CD4-positive, alpha-beta T cell (primary cell): ENCODE results near the gene RIPOR2. TPM values are rescaled to one million over a fixed set of nuclear protein-coding genes. Genes with fewer than 3 reads are reported as not detected.
"Not testable (repeated sequence)": the region's sequence is repeated elsewhere in the genome, so short reads cannot be mapped to it uniquely, and the experiment has no call there.

Experiments
- ATAC-seq: fragments of 200-7000 bp; cut with Tn5 transposase; one replicate; pipeline ENCODE4 v1.10.0; 2022; ENCODE audit warnings: mild to moderate bottlenecking; ENCODE audit not compliant: poor library complexity
- CTCF ChIA-PET: fragments of 350-600 bp; sonication (Branson Sonifier 250); formaldehyde crosslinking; loops from one replicate; lab custom pipeline; 2021; ENCODE audit warnings: antibody characterized with exemption, inconsistent platforms; lab: Charles Lee
- POLR2A ChIA-PET: fragments of 350-600 bp; sonication (Branson Sonifier 250); formaldehyde crosslinking; loops from one replicate; lab custom pipeline; 2021; ENCODE audit warnings: antibody characterized with exemption, inconsistent platforms; lab: Charles Lee
- DNase-seq, 14 experiments: peaks; one replicate each; pipeline ENCODE4 v3.0.0-alpha.2; 2013 to 2020; ENCODE audit warnings: mixed read lengths in 2 of 14
- H3K27ac ChIP-seq, 2 donors: one replicate each; pipeline versions ENCODE4 v1.5.1 to v1.7.0; 2013; ENCODE audit warnings: low read length in 2 of 2, low read depth in 1 of 2, mild to moderate bottlenecking in 1 of 2
- H3K27me3 ChIP-seq, 2 experiments: 1 replicate in 1 of 2; 2 replicates in 1 of 2; pipeline versions ENCODE4 v1.6.1 to v1.7.0; 2013; ENCODE audit warnings: low read length in 2 of 2, control low read depth in 1 of 2, mild to moderate bottlenecking in 1 of 2, moderate library complexity in 1 of 2; ENCODE audit not compliant: insufficient read depth in 2 of 2, control insufficient read depth in 1 of 2
- H3K36me3 ChIP-seq: one replicate; pipeline ENCODE4 v1.6.1; 2013; ENCODE audit warnings: low read length, control low read depth; ENCODE audit not compliant: insufficient read depth
- H3K4me1 ChIP-seq: one replicate; pipeline ENCODE4 v1.6.1; 2013; ENCODE audit warnings: low read length, control low read depth; ENCODE audit not compliant: insufficient read depth
- H3K4me3 ChIP-seq: one replicate; pipeline ENCODE4 v1.5.1; 2013; ENCODE audit warnings: mild to moderate bottlenecking, low read length, moderate library complexity
- H3K9me3 ChIP-seq, 2 experiments: 1 replicate in 1 of 2; 2 replicates in 1 of 2; pipeline versions ENCODE4 v1.6.1 to v1.7.0; 2013; ENCODE audit warnings: low read length in 2 of 2, mild to moderate bottlenecking in 2 of 2, control low read depth in 1 of 2, moderate library complexity in 1 of 2; ENCODE audit not compliant: control insufficient read depth in 1 of 2, insufficient read depth in 1 of 2
- H3K27ac Mint-ChIP-seq: one replicate; pipeline ENCODE4 v1.8.0; 2020; ENCODE audit warnings: mixed read lengths
- H3K27me3 Mint-ChIP-seq: one replicate; pipeline ENCODE4 v1.8.0; 2021; ENCODE audit warnings: mixed read lengths
- H3K36me3 Mint-ChIP-seq: one replicate; pipeline ENCODE4 v1.8.0; 2021; ENCODE audit warnings: low read depth, mixed read lengths
- H3K4me1 Mint-ChIP-seq: one replicate; pipeline ENCODE4 v1.8.0; 2021; ENCODE audit warnings: low read depth, mixed read lengths
- H3K4me3 Mint-ChIP-seq: one replicate; pipeline ENCODE4 v1.8.0; 2020; ENCODE audit warnings: mild to moderate bottlenecking, mixed read lengths
- H3K9me3 Mint-ChIP-seq: one replicate; pipeline ENCODE4 v1.8.0; 2020; ENCODE audit warnings: mixed read lengths
- intact Hi-C, 2 experiments: fragments of 100-400 bp; cut with DNase I in 1 of 2; cut with micrococcal nuclease in 1 of 2; formaldehyde crosslinking; loops; one replicate each; pipeline versions ENCODE4 v1.15.1 to v1.9.0; 2023 to 2025; cut with DNase I, micrococcal nuclease
- total RNA-seq, 174 experiments: library from RNA in 2 of 174; stranded (reverse) in 2 of 174; gene quantifications; one replicate each; pipeline ENCODE4 v1.2.3 and lab custom pipeline; 2021 to 2026
- TF ChIP-seq, protein P1 (sequence below): fragments of 200-600 bp; IDR thresholded peaks from one replicate; pipeline ENCODE4 v1.8.0; 2022; ENCODE audit warnings: antibody characterized with exemption, mild to moderate bottlenecking

Gene RIPOR2
- total RNA-seq, 2 experiments from 2014 or later, result 123 to 129 TPM

DNA sequence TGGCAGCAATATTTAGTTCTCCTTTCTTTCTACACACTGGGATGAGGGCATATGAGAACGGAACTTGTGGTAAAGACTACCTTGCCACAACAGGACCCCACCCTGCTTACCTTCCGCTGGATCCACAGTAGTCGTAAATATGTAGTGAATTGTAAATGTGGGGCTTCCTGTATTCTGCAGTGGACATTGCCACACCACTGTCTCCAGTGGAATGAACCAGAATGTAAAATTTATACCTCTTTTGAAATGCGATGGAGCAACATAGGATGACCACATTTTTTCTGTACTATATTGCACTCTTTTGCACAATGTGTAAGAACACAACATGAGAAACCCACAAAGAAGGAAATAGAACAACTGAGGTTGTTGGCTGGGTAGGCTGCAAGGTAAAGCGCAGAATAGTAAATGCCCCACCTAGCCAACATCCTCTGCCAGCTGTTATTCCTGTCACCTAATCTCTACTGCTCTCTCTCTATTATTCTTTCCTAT, 16.1 kb upstream of the RIPOR2 start:
- peaks cover 96% of the 10 kb centered on the region for H3K4me1 Mint-ChIP-seq
- POLR2A ChIA-PET, result interaction anchor here (0.5 to 20.8 kb wide), 27 partner anchors 10 to 1092 kb away, joined by 3 to 1043 read pairs (median 8); partner anchors contain the start of gene RIPOR2
- intact Hi-C loops, result loop anchor here (1.0 to 5.0 kb wide), 7 partner anchors 9 to 55 kb away; no protein-coding TSS in a partner anchor
- TF ChIP-seq, protein P1, sequence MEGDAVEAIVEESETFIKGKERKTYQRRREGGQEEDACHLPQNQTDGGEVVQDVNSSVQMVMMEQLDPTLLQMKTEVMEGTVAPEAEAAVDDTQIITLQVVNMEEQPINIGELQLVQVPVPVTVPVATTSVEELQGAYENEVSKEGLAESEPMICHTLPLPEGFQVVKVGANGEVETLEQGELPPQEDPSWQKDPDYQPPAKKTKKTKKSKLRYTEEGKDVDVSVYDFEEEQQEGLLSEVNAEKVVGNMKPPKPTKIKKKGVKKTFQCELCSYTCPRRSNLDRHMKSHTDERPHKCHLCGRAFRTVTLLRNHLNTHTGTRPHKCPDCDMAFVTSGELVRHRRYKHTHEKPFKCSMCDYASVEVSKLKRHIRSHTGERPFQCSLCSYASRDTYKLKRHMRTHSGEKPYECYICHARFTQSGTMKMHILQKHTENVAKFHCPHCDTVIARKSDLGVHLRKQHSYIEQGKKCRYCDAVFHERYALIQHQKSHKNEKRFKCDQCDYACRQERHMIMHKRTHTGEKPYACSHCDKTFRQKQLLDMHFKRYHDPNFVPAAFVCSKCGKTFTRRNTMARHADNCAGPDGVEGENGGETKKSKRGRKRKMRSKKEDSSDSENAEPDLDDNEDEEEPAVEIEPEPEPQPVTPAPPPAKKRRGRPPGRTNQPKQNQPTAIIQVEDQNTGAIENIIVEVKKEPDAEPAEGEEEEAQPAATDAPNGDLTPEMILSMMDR, result no peak
- peaks cover 25% of the 10 kb centered on the region for H3K36me3 Mint-ChIP-seq
- peak overlapping the region; percentile 35 for H3K4me3 ChIP-seq
- peaks cover 3% of the 10 kb centered on the region for H3K36me3 ChIP-seq
- peak overlapping the region; percentile 56 to 70 for H3K27ac ChIP-seq
- peak overlapping the region; percentile 91 for H3K27ac Mint-ChIP-seq
- H3K27me3 ChIP-seq, result no peaks in the 10 kb centered on the region
- peak in 11 of 14 experiments; percentile 37 to 92 (median 59) for DNase-seq
- peaks cover 81% of the 10 kb centered on the region for H3K4me1 ChIP-seq
- H3K4me3 Mint-ChIP-seq, result peak overlapping the region; percentile 81
- H3K9me3 ChIP-seq, result peaks cover 0 to 5% of the 10 kb centered on the region in 2 experiments
- H3K27me3 Mint-ChIP-seq, result no peaks in the 10 kb centered on the region
- peak; percentile 80 for ATAC-seq
- H3K9me3 Mint-ChIP-seq, result peaks cover 6% of the 10 kb centered on the region
- CTCF ChIA-PET, result interaction anchor here (0.9 to 11.3 kb wide), 7 partner anchors 11 to 96 kb away, joined by 3 to 98 read pairs (median 6); partner anchors contain the start of gene RIPOR2

DNA sequence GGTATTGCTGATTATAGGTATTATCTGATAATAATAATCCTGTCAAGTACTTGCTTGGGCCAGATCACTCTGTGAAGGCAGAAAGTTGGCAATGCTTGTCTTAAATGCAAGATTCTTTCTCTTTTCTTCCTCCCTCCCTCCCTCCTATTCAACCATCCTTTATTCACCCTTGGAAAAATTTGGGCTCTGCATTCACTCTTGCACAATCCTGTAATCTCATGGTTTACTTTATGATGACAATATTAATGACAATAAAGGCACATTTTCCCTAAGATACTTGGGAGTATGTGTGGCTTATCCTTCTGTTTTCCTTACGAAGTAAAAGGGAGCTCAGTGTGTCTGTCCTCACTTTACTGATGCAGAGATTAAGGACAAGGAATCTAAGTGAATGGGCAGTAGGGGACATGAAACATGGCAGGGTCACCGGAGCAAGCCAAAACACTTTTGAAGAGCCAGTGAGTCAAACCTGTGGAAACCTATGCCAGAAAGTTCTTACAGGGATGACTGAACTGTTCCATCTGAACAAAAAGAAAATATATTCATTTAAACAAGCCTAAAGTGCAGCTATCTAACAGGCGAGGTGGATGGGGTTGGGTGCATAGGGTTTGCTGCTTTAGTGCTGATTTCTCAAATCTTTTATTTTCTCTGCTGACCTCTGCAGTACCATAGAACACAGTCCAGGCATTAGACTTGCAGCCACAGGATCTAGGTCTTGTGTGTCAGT, 14.6 kb upstream of the RIPOR2 start:
- TF ChIP-seq, protein P1, result no peak
- ChIA-PET POLR2A (interaction anchor here (0.6 to 20.8 kb wide), 16 partner anchors 10 to 1245 kb away, joined by 3 to 1043 read pairs (median 10); partner anchors contain the start of gene RIPOR2), CTCF (interaction anchor here (1.3 to 11.3 kb wide), 4 partner anchors 14 to 68 kb away, joined by 3 to 98 read pairs (median 25); partner anchors contain the start of gene RIPOR2)
- H3K4me3 ChIP-seq, result peak overlapping the region; percentile 5
- peak overlapping the region; percentile 56 to 70 for H3K27ac ChIP-seq
- DNase-seq (no peak), ATAC-seq (no peak)
- intact Hi-C loops, result loop anchor here (2.0 to 5.0 kb wide), 5 partner anchors 14 to 53 kb away; no protein-coding TSS in a partner anchor
- peak overlapping the region; percentile 91 for H3K27ac Mint-ChIP-seq
- H3K4me1 ChIP-seq, result peaks cover 72% of the 10 kb centered on the region
- H3K27me3 Mint-ChIP-seq, result no peaks in the 10 kb centered on the region
- peaks cover 30% of the 10 kb centered on the region for H3K36me3 Mint-ChIP-seq
- no peaks in the 10 kb centered on the region for H3K27me3 ChIP-seq
- H3K4me1 Mint-ChIP-seq, result peaks cover 86% of the 10 kb centered on the region
- peaks cover 6 to 9% of the 10 kb centered on the region in 2 experiments for H3K9me3 ChIP-seq
- peaks cover 11% of the 10 kb centered on the region for H3K36me3 ChIP-seq
- peak overlapping the region; percentile 31 for H3K4me3 Mint-ChIP-seq
- H3K9me3 Mint-ChIP-seq, result peaks cover 8% of the 10 kb centered on the region

GRCh38 chr6:24949020-24949569, 13.3 kb upstream of the RIPOR2 start:
- Mint-ChIP-seq H3K27ac (peak overlapping the region; percentile 91), H3K36me3 (peaks cover 43% of the 10 kb centered on the region), H3K9me3 (peaks cover 17% of the 10 kb centered on the region), H3K27me3 (no peaks in the 10 kb centered on the region), H3K4me3 (peak overlapping the region; percentile 50), H3K4me1 (peaks cover 87% of the 10 kb centered on the region)
- intact Hi-C loops, result loop anchor here in 1 of 2 experiments (1.0 kb wide), 1 partner anchor 11 kb away; no protein-coding TSS in a partner anchor
- Histone ChIP-seq H3K9me3 (peaks cover 6 to 20% of the 10 kb centered on the region in 2 experiments), H3K36me3 (peaks cover 18% of the 10 kb centered on the region), H3K4me1 (peaks cover 62% of the 10 kb centered on the region), H3K27ac (peak overlapping the region; percentile 56 to 70), H3K4me3 (peak overlapping the region; percentile 5), H3K27me3 (no peaks in the 10 kb centered on the region)
- POLR2A ChIA-PET, result interaction anchor here (0.6 to 20.8 kb wide), 20 partner anchors 11 to 1285 kb away, joined by 3 to 1043 read pairs (median 6); partner anchors contain the start of gene RIPOR2
- peak in 12 of 14 experiments; percentile 38 to 89 (median 58) for DNase-seq
- ATAC-seq, result peak; percentile 45
- TF ChIP-seq, protein P1, result no peak
- CTCF ChIA-PET, result interaction anchor here (1.1 to 11.3 kb wide), 4 partner anchors 13 to 42 kb away, joined by 3 to 98 read pairs (median 25); partner anchors contain the start of gene RIPOR2

- peaks cover 13% of the 10 kb centered on the region for H3K9me3 Mint-ChIP-seq
Measured at GRCh38 chr6:24948261-24948660, 12.5 kb upstream of the RIPOR2 start.

More at GRCh38 chr6:24948261-24948660, 12.5 kb upstream of the RIPOR2 start:
- Histone ChIP-seq H3K36me3 (peaks cover 25% of the 10 kb centered on the region), H3K27ac (peak overlapping the region in 1 of 2 donors; percentile 70), H3K9me3 (peaks cover 6 to 28% of the 10 kb centered on the region in 2 experiments), H3K4me1 (peaks cover 53% of the 10 kb centered on the region)
- Mint-ChIP-seq H3K4me1 (peaks cover 80% of the 10 kb centered on the region), H3K36me3 (peaks cover 51% of the 10 kb centered on the region), H3K4me3 (peak overlapping the region; percentile 31), H3K27ac (peak overlapping the region; percentile 91)
- H3K4me3 ChIP-seq, H3K27me3 ChIP-seq, ATAC-seq, H3K27me3 Mint-ChIP-seq, DNase-seq, intact Hi-C loops: not testable (repeated sequence)
- ChIA-PET POLR2A (interaction anchor here (1.2 to 20.8 kb wide), 9 partner anchors 12 to 92 kb away, joined by 3 to 1043 read pairs (median 20); partner anchors contain the start of gene RIPOR2), CTCF (interaction anchor here (7.2 to 11.3 kb wide), 2 partner anchors 12 to 43 kb away, joined by 46 to 98 read pairs; partner anchors contain the start of gene RIPOR2)
